GM19023 (cell line): Measurements from ENCODE around the gene NUDCD2.
A peak's percentile ranks its signal among the peaks of the same experiment; 100 is the strongest.
"Not testable (repeated sequence)": the region's sequence is repeated elsewhere in the genome, so short reads cannot be mapped to it uniquely, and the experiment has no call there.

Experiments used
- ATAC-seq: cut with Tn5 transposase; IDR thresholded peaks from one replicate; pipeline ENCODE4 v1.9.1; 2021; ENCODE audit warnings: mild to moderate bottlenecking, moderate library complexity; ENCODE audit not compliant: unreplicated experiment

NUDCD2 gene

GRCh38 chr5:163473635-163474243, 13.8 kb upstream of the NUDCD2 start:
- no peak for ATAC-seq

- ATAC-seq, result no peak
Measured at GRCh38 chr5:163467682-163468081, 7.8 kb upstream of the NUDCD2 start.

GRCh38 chr5:163463063-163463435, 3.1 kb upstream of the NUDCD2 start:
- no peak for ATAC-seq

- no peak for ATAC-seq
Measured at GRCh38 chr5:163460562-163461171, 765 bp upstream of the NUDCD2 start, which contains the start of gene HMMR. Gene HMMR (plus strand): TSS chr5:163460632. CDS start chr5:163460693, 61 bp downstream.

- peak; percentile 16 for ATAC-seq
Measured at GRCh38 chr5:163459462-163459818, 462 bp downstream of the NUDCD2 start.

- no peak for ATAC-seq
Measured at GRCh38 chr5:163458778-163459385, 1.0 kb downstream of the NUDCD2 start.

GRCh38 chr5:163456840-163457239, 3.1 kb downstream of the NUDCD2 start:
- no peak for ATAC-seq

- ATAC-seq, result no peak
Measured at GRCh38 chr5:163456029-163456589, 3.8 kb downstream of the NUDCD2 start.

- ATAC-seq, result not testable (repeated sequence)
Measured at GRCh38 chr5:163455406-163455805, 4.5 kb downstream of the NUDCD2 start.

- no peak for ATAC-seq
Measured at GRCh38 chr5:163453705-163454104, 6.2 kb downstream of the NUDCD2 start.

- no peak for ATAC-seq
Measured at GRCh38 chr5:163451489-163451888, 8.4 kb downstream of the NUDCD2 start.

- no peak for ATAC-seq
Measured at GRCh38 chr5:163448491-163448890, 11.4 kb downstream of the NUDCD2 start.

- no peak for ATAC-seq
Measured at GRCh38 chr5:163447875-163448274, 12.0 kb downstream of the NUDCD2 start.

- ATAC-seq, result no peak
Measured at GRCh38 chr5:163447191-163447590, 12.7 kb downstream of the NUDCD2 start.

- no peak for ATAC-seq
Measured at GRCh38 chr5:163445345-163445744, 14.6 kb downstream of the NUDCD2 start.

- ATAC-seq, result no peak
Measured at GRCh38 chr5:163444526-163444925, 15.4 kb downstream of the NUDCD2 start.

- ATAC-seq, result no peak
Measured at GRCh38 chr5:163440954-163441353, 18.9 kb downstream of the NUDCD2 start.

- ATAC-seq, result no peak
Measured at GRCh38 chr5:163439092-163439425, 20.8 kb downstream of the NUDCD2 start.

- peak; percentile 97 for ATAC-seq
Measured at GRCh38 chr5:163437309-163438182, 22.4 kb downstream of the NUDCD2 start, which contains the start of gene CCNG1. Gene CCNG1 (plus strand): TSS chr5:163437595. CDS start chr5:163439257, 1,662 bp downstream.

GRCh38 chr5:163437011-163437308, 22.9 kb downstream of the NUDCD2 start:
- no peak for ATAC-seq

- ATAC-seq, result no peak
Measured at GRCh38 chr5:163436515-163436914, 23.4 kb downstream of the NUDCD2 start.
